Sigmoid colon (tissue), 7 donors: ENCODE measurements around the gene KIAA2012. TPM values are rescaled to one million over a fixed set of nuclear protein-coding genes. Genes with fewer than 3 reads are reported as not detected.
"Not testable (repeated sequence)": the region's sequence is repeated elsewhere in the genome, so short reads cannot be mapped to it uniquely, and the experiment has no call there.

ENCODE experiments used
- DNase-seq: peaks from one replicate; pipeline ENCODE4 v3.0.0-alpha.2; 2019
- H3K27ac ChIP-seq, 4 donors: fragments of 200-600 bp; sonication (generic); one replicate each; pipeline ENCODE4 v1.5.1; 2016 to 2019; ENCODE audit warnings: mild to moderate bottlenecking in 1 of 4
- H3K27me3 ChIP-seq, 3 donors: fragments of 200-600 bp; sonication (generic); one replicate each; pipeline ENCODE4 v1.5.1; 2019; ENCODE audit warnings: mild to moderate bottlenecking in 1 of 3
- H3K36me3 ChIP-seq, 4 donors: fragments of 200-600 bp; sonication (generic); one replicate each; pipeline ENCODE4 v1.5.1; 2016 to 2019
- H3K4me1 ChIP-seq, 4 donors: fragments of 200-600 bp; sonication (generic); one replicate each; pipeline ENCODE4 v1.5.1; 2017 to 2019
- H3K4me3 ChIP-seq, 4 donors: fragments of 200-600 bp; sonication (generic); one replicate each; pipeline ENCODE4 v1.5.1; 2017 to 2019; ENCODE audit warnings: mild to moderate bottlenecking in 2 of 4, moderate library complexity in 1 of 4
- H3K9me3 ChIP-seq, 4 donors: fragments of 200-600 bp in 3 of 4; sonication (generic) in 3 of 4; one replicate each; pipeline versions ENCODE4 v1.5.1 to v1.6.1; 2013 to 2019
- EP300 ChIP-seq, 4 donors: sonication (generic); formaldehyde crosslinking; IDR thresholded peaks; one replicate each; pipeline ENCODE4 v1.6.1; 2017; ENCODE audit warnings: antibody characterized with exemption in 4 of 4
- POLR2A ChIP-seq, 2 donors: fragments of 450-650 bp; IDR thresholded peaks; one replicate each; pipeline ENCODE4 v1.6.1; 2016; ENCODE audit warnings: antibody characterized with exemption in 2 of 2, mild to moderate bottlenecking in 2 of 2, moderate library complexity in 2 of 2
- POLR2AphosphoS5 ChIP-seq, 4 donors: sonication (generic); formaldehyde crosslinking; IDR thresholded peaks; one replicate each; pipeline ENCODE4 v1.6.1; 2017; ENCODE audit warnings: antibody characterized with exemption in 4 of 4
- WGBS, 2 donors: extraction: QIAGEN DNeasy Blood & Tissue Kit; methylation state at CpG; one replicate each; pipeline ENCODE4 v1.1.7; 2013; 5-methylcytosine and 5-hydroxymethylcytosine counted together
- intact Hi-C: fragments of 100-400 bp; cut with DNase I; formaldehyde crosslinking; loops from one replicate; pipeline ENCODE4 v1.15.1; 2023
- polyA plus RNA-seq, 3 donors: library from polyadenylated mRNA; stranded (reverse); fragments of 200-250 nt; gene quantifications; one replicate each; pipeline ENCODE4 v1.2.3, GENCODE V29; 2013
- total RNA-seq, 4 donors: library from RNA; depleted of rRNA; stranded (reverse); fragments of >200 nt; gene quantifications; one replicate each; pipeline ENCODE4 v1.1.0, GENCODE V29; 2016
- TF ChIP-seq, protein P1 (sequence below), 4 experiments: fragments of 450-650 bp in 3 of 4; fragments of 200-600 bp in 1 of 4; IDR thresholded peaks; one replicate each; pipeline ENCODE4 v1.5.1; 2016 to 2019; ENCODE audit warnings: antibody characterized with exemption in 4 of 4, mild to moderate bottlenecking in 3 of 4, moderate library complexity in 2 of 4
- donor health status: healthy with polysubstance abuse.
- donor health status: Bipolar disorder and iron deficiency.
- donor health status: healthy.

Gene KIAA2012
- total and polyA plus RNA-seq, 7 donors = 0.04 to 0.83 (median 0.16) TPM; not detected in 4

GRCh38 chr2:202127687-202128331, 54.8 kb downstream of the KIAA2012 start:
- Histone ChIP-seq H3K36me3 (no peaks in the 10 kb centered on the region), H3K27ac (peak overlapping the region in 1 of 4 donors; percentile 23), H3K4me1 (peaks cover 0 to 9% (median 0%) of the 10 kb centered on the region in 4 donors), H3K9me3 (no peaks in the 10 kb centered on the region), H3K4me3 (no peak overlapping the region), H3K27me3 (no peaks in the 10 kb centered on the region)
- intact Hi-C loops = no loop called here
- TF ChIP-seq POLR2A (IDR thresholded peaks at IDR 0.05) = no peak
- TF ChIP-seq POLR2AphosphoS5 (IDR thresholded peaks at IDR 0.05) = no peak
- no peak for TF ChIP-seq EP300 (IDR thresholded peaks at IDR 0.05)
- TF ChIP-seq, protein P1, sequence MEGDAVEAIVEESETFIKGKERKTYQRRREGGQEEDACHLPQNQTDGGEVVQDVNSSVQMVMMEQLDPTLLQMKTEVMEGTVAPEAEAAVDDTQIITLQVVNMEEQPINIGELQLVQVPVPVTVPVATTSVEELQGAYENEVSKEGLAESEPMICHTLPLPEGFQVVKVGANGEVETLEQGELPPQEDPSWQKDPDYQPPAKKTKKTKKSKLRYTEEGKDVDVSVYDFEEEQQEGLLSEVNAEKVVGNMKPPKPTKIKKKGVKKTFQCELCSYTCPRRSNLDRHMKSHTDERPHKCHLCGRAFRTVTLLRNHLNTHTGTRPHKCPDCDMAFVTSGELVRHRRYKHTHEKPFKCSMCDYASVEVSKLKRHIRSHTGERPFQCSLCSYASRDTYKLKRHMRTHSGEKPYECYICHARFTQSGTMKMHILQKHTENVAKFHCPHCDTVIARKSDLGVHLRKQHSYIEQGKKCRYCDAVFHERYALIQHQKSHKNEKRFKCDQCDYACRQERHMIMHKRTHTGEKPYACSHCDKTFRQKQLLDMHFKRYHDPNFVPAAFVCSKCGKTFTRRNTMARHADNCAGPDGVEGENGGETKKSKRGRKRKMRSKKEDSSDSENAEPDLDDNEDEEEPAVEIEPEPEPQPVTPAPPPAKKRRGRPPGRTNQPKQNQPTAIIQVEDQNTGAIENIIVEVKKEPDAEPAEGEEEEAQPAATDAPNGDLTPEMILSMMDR (IDR thresholded peaks at IDR 0.05) = no peak
- 76 to 81% methylated on average over 3 of the region's 3 CpGs for WGBS, 2 donors
- DNase-seq = no peak

- H3K9me3 ChIP-seq = no peaks in the 10 kb centered on the region
Observed at GRCh38 chr2:202129841-202130240, 56.8 kb downstream of the KIAA2012 start.

GRCh38 chr2:202133200-202133908, 60.3 kb downstream of the KIAA2012 start:
- 87 to 95% methylated on average over 5 of the region's 5 CpGs for WGBS, 2 donors
- Histone ChIP-seq H3K4me1 (peaks cover 0 to 29% (median 22%) of the 10 kb centered on the region in 4 donors), H3K36me3 (no peaks in the 10 kb centered on the region), H3K9me3 (no peaks in the 10 kb centered on the region), H3K27me3 (no peaks in the 10 kb centered on the region), H3K4me3 (no peak overlapping the region), H3K27ac (no peak overlapping the region)
- TF ChIP-seq, protein P1 (IDR thresholded peaks at IDR 0.05) = no peak
- TF ChIP-seq POLR2A (IDR thresholded peaks at IDR 0.05) (no peak), EP300 (IDR thresholded peaks at IDR 0.05) (no peak), POLR2AphosphoS5 (IDR thresholded peaks at IDR 0.05) (no peak)
- intact Hi-C loops = loop anchor here (5.0 kb wide), 1 partner anchor 41 kb away; no protein-coding TSS in a partner anchor
- DNase-seq = no peak

More at GRCh38 chr2:202129841-202130240, 56.8 kb downstream of the KIAA2012 start:
- Histone ChIP-seq H3K36me3 (no peaks in the 10 kb centered on the region), H3K27ac (no peak overlapping the region), H3K4me1 (peaks cover 0 to 11% (median 2%) of the 10 kb centered on the region in 4 donors), H3K27me3 (no peaks in the 10 kb centered on the region), H3K4me3 (no peak overlapping the region)
- 68 to 73% methylated on average over 3 of the region's 3 CpGs for WGBS, 2 donors
- intact Hi-C loops = loop anchor here (5.0 kb wide), 1 partner anchor 38 kb away; no protein-coding TSS in a partner anchor
- DNase-seq = no peak
- TF ChIP-seq EP300 (IDR thresholded peaks at IDR 0.05) = no peak

GRCh38 chr2:202133909-202134265, 60.8 kb downstream of the KIAA2012 start:
- no peaks in the 10 kb centered on the region for H3K27me3 ChIP-seq
- intact Hi-C loops = loop anchor here (5.0 kb wide), 1 partner anchor 42 kb away; no protein-coding TSS in a partner anchor
- TF ChIP-seq EP300 (IDR thresholded peaks at IDR 0.05) (no peak), POLR2A (IDR thresholded peaks at IDR 0.05) (no peak), POLR2AphosphoS5 (IDR thresholded peaks at IDR 0.05) (no peak)
- TF ChIP-seq, protein P1 (IDR thresholded peaks at IDR 0.05) = no peak
- H3K27ac ChIP-seq = no peak overlapping the region
- H3K4me3 ChIP-seq = no peak overlapping the region
- H3K36me3 ChIP-seq = no peaks in the 10 kb centered on the region
- no peak for DNase-seq
- peaks cover 0 to 29% (median 22%) of the 10 kb centered on the region in 4 donors for H3K4me1 ChIP-seq
- no peaks in the 10 kb centered on the region for H3K9me3 ChIP-seq

GRCh38 chr2:202135091-202135874, 62.2 kb downstream of the KIAA2012 start:
- 45 to 58% methylated on average over 4 of the region's 4 CpGs for WGBS, 2 donors

DNA sequence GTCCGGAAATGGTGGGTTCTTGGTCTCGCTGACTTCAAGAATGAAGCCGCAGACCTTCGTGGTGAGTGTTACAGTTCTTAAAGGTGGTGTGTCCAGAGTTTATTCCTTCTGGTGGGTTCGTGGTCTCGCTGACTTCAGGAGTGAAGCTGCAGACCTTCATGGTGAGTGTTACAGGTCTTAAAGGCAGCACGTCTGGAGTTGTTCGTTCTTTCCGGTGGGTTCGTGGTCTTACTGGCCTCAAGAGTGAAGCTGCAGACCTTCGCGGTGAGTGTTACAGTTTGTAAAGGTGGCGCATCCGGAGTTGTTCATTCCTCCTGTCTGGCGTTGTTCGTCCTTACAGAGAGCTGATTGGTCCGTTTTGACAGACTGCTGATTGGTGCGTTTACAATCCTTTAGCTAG, 63.0 kb downstream of the KIAA2012 start:
- intact Hi-C loops, H3K36me3 ChIP-seq, H3K27me3 ChIP-seq, DNase-seq, H3K4me3 ChIP-seq, H3K9me3 ChIP-seq: not testable (repeated sequence)
- WGBS, 2 donors = 88 to 92% methylated on average over 18 of the region's 18 CpGs
- peaks cover 0 to 38% (median 28%) of the 10 kb centered on the region in 4 donors for H3K4me1 ChIP-seq
- peak overlapping the region; percentile 47 to 69 (median 62) for H3K27ac ChIP-seq

More at GRCh38 chr2:202135091-202135874, 62.2 kb downstream of the KIAA2012 start:
- peaks cover 0 to 31% (median 24%) of the 10 kb centered on the region in 4 donors for H3K4me1 ChIP-seq
- peak overlapping the region; percentile 47 to 69 (median 62) for H3K27ac ChIP-seq
- DNase-seq = peak; percentile 95
- no peaks in the 10 kb centered on the region for H3K36me3 ChIP-seq
- H3K9me3 ChIP-seq = no peaks in the 10 kb centered on the region
- no peaks in the 10 kb centered on the region for H3K27me3 ChIP-seq
- no peak overlapping the region for H3K4me3 ChIP-seq
- intact Hi-C loops = no loop called here
- TF ChIP-seq POLR2AphosphoS5 (IDR thresholded peaks at IDR 0.05) = peak; percentile 34 to 55 (median 48)
- TF ChIP-seq, protein P1 (IDR thresholded peaks at IDR 0.05) = no peak
